ENCODE results near the gene PLA2G4D. TPM values are rescaled to one million over a fixed set of nuclear protein-coding genes. Genes with fewer than 3 reads are reported as not detected.

Gene PLA2G4D
- total RNA-seq, 1 experiment from 2014 or later: not detected

DNA sequence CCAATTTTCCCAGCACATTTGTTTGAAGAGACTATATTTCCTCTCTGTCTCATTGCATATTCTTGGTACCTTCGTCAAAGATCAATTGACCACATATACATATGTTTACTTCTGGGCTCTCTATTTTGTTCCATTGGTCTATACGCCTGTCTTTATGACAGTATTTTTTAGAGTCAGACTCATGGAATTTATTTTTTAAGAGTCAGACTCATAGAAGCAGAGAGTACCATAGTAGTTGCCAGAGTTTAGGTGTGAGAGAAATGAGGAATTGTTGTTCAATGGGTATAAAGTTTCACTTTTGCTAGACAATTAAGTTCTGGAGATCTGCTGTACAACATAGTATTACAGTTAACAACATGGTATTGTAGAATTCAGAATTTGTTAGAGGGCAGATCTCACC, 35.0 kb upstream of the PLA2G4D start:
- intact Hi-C loops (cut with micrococcal nuclease; ENCODE audit: unreplicated experiment) (no loop called here), in situ Hi-C loops (cut with HindIII; ENCODE audit: low pct_unique_long_range_greater_than_20kb, low sequenced_read_pairs) (no loop called here)
- DNase-seq (ENCODE audit: low read depth, low spot score): no peak
- Histone ChIP-seq H3K27me3 (ENCODE audit: control insufficient read depth, insufficient read depth, low read length) (peaks cover 10% of the 10 kb centered on the region), H3K27ac (ENCODE audit: low read length) (no peak overlapping the region), H3K36me3 (ENCODE audit: control insufficient read depth, insufficient read depth, low read length) (no peaks in the 10 kb centered on the region), H3K9me3 (ENCODE audit: control insufficient read depth, insufficient read depth, low read depth, low read length) (no peaks in the 10 kb centered on the region), H3K4me3 (ENCODE audit: low read depth in 2 of 2, low read length in 2 of 2) (no peak overlapping the region), H3K4me1 (ENCODE audit: control insufficient read depth, insufficient read depth, low read length) (no peaks in the 10 kb centered on the region)
- no TSS peak for BruUV-seq (replicated peaks)
- ATAC-seq: no peak
- CTCF ChIA-PET: no interaction called here
- TF ChIP-seq SIN3A (IDR thresholded peaks at IDR 0.05; ENCODE audit: borderline replicate concordance, insufficient read depth, low read depth, low read length): no peak
- TF ChIP-seq POLR2AphosphoS5 (IDR thresholded peaks at IDR 0.05; ENCODE audit: low read depth, low read length): no peak
- TF ChIP-seq, protein P1, sequence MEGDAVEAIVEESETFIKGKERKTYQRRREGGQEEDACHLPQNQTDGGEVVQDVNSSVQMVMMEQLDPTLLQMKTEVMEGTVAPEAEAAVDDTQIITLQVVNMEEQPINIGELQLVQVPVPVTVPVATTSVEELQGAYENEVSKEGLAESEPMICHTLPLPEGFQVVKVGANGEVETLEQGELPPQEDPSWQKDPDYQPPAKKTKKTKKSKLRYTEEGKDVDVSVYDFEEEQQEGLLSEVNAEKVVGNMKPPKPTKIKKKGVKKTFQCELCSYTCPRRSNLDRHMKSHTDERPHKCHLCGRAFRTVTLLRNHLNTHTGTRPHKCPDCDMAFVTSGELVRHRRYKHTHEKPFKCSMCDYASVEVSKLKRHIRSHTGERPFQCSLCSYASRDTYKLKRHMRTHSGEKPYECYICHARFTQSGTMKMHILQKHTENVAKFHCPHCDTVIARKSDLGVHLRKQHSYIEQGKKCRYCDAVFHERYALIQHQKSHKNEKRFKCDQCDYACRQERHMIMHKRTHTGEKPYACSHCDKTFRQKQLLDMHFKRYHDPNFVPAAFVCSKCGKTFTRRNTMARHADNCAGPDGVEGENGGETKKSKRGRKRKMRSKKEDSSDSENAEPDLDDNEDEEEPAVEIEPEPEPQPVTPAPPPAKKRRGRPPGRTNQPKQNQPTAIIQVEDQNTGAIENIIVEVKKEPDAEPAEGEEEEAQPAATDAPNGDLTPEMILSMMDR (IDR thresholded peaks at IDR 0.05): no peak
- TF ChIP-seq, protein P2, sequence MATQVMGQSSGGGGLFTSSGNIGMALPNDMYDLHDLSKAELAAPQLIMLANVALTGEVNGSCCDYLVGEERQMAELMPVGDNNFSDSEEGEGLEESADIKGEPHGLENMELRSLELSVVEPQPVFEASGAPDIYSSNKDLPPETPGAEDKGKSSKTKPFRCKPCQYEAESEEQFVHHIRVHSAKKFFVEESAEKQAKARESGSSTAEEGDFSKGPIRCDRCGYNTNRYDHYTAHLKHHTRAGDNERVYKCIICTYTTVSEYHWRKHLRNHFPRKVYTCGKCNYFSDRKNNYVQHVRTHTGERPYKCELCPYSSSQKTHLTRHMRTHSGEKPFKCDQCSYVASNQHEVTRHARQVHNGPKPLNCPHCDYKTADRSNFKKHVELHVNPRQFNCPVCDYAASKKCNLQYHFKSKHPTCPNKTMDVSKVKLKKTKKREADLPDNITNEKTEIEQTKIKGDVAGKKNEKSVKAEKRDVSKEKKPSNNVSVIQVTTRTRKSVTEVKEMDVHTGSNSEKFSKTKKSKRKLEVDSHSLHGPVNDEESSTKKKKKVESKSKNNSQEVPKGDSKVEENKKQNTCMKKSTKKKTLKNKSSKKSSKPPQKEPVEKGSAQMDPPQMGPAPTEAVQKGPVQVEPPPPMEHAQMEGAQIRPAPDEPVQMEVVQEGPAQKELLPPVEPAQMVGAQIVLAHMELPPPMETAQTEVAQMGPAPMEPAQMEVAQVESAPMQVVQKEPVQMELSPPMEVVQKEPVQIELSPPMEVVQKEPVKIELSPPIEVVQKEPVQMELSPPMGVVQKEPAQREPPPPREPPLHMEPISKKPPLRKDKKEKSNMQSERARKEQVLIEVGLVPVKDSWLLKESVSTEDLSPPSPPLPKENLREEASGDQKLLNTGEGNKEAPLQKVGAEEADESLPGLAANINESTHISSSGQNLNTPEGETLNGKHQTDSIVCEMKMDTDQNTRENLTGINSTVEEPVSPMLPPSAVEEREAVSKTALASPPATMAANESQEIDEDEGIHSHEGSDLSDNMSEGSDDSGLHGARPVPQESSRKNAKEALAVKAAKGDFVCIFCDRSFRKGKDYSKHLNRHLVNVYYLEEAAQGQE (IDR thresholded peaks at IDR 0.05; ENCODE audit: insufficient read depth in 1 of 2, low read depth in 2 of 2, low read length in 1 of 2): no peak
- no peak for TF ChIP-seq TCF7L2 (IDR thresholded peaks at IDR 0.05; ENCODE audit: low read depth, low read length)
- POLR2A ChIA-PET: no interaction called here

DNA sequence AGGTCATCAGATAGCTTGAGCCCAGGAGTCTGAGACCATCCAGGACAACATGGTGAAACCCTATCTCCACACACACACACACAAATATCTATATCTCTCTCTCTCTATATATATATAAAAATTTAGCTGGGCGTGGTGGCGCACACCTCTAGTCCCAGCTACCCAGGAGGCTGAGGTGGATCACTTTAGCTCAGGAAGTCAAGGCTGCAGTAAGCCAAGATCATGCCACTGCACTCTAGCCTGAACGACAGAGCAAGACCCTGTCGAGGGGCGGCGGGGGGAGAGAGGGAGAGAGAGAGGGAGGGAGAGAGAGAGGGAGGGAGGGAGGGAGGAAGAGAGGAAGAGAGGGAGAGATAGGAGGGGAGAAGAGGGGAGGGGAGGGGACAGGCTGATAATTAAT, 34.1 kb upstream of the PLA2G4D start:
- Histone ChIP-seq H3K36me3 (ENCODE audit: control insufficient read depth, insufficient read depth, low read length) (no peaks in the 10 kb centered on the region), H3K4me1 (ENCODE audit: control insufficient read depth, insufficient read depth, low read length) (no peaks in the 10 kb centered on the region), H3K27ac (ENCODE audit: low read length) (no peak overlapping the region), H3K9me3 (ENCODE audit: control insufficient read depth, insufficient read depth, low read depth, low read length) (no peaks in the 10 kb centered on the region), H3K4me3 (ENCODE audit: low read depth in 2 of 2, low read length in 2 of 2) (no peak overlapping the region), H3K27me3 (ENCODE audit: control insufficient read depth, insufficient read depth, low read length) (peaks cover 11% of the 10 kb centered on the region)
- intact Hi-C loops (cut with micrococcal nuclease; ENCODE audit: unreplicated experiment): no loop called here
- TF ChIP-seq, protein P2 (IDR thresholded peaks at IDR 0.05; ENCODE audit: insufficient read depth in 1 of 2, low read depth in 2 of 2, low read length in 1 of 2): no peak
- TF ChIP-seq TCF7L2 (IDR thresholded peaks at IDR 0.05; ENCODE audit: low read depth, low read length): no peak
- no peak for TF ChIP-seq POLR2AphosphoS5 (IDR thresholded peaks at IDR 0.05; ENCODE audit: low read depth, low read length)
- TF ChIP-seq, protein P1 (IDR thresholded peaks at IDR 0.05): no peak
- TF ChIP-seq SIN3A (IDR thresholded peaks at IDR 0.05; ENCODE audit: borderline replicate concordance, insufficient read depth, low read depth, low read length): no peak
- POLR2A ChIA-PET: no interaction called here
- CTCF ChIA-PET: no interaction called here
- ATAC-seq (no peak), DNase-seq (ENCODE audit: low read depth, low spot score) (no peak)
- in situ Hi-C loops (cut with HindIII; ENCODE audit: low pct_unique_long_range_greater_than_20kb, low sequenced_read_pairs): no loop called here
- no TSS peak for BruUV-seq (replicated peaks)
